GM18907 (cell line): ENCODE measurements around the gene COL6A1.

ENCODE experiments used
- ATAC-seq: cut with Tn5 transposase; IDR thresholded peaks from one replicate; pipeline ENCODE4 v1.9.1; 2021; ENCODE audit warnings: mild to moderate bottlenecking, moderate library complexity; ENCODE audit not compliant: unreplicated experiment

The COL6A1 gene

GRCh38 chr21:46022551-46023525, 41.3 kb downstream of the COL6A1 start:
- no peak for ATAC-seq

- ATAC-seq = no peak
These were observed 42.0 kb downstream of the COL6A1 start for GRCh38 chr21:46023555-46023954.

- no peak for ATAC-seq
These were observed 42.6 kb downstream of the COL6A1 start for GRCh38 chr21:46024141-46024540.

DNA sequence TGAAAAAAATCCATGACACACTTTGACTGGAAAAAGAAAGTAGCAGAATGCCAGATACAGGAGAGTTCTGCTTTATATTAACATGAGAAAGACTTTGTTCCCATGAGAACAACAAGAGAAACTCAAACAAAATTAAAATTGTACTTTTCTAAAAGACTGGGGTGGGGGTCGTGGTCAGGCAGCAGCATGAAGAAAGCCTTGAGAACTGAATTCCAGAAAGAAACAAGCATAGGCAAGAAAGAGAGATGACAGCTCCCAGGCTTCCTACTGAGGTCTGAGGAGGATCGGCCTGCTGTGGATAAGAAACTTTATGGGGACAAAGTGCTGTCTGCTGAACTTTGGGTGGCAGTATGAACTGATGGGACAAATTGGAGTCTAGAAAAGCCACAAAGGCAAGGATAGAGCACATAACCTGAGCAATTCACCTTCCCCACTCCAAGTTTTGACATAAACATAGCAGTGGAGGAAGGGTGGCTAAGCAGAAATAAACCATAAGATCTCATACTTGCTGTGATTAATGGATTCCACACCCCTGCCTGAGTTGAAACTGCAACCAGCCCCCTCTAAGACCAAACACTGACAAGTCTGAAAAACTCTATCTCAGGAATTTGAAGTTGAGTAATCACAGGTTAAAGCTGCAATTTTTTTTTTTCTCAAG, 43.7 kb downstream of the COL6A1 start:
- no peak for ATAC-seq

DNA sequence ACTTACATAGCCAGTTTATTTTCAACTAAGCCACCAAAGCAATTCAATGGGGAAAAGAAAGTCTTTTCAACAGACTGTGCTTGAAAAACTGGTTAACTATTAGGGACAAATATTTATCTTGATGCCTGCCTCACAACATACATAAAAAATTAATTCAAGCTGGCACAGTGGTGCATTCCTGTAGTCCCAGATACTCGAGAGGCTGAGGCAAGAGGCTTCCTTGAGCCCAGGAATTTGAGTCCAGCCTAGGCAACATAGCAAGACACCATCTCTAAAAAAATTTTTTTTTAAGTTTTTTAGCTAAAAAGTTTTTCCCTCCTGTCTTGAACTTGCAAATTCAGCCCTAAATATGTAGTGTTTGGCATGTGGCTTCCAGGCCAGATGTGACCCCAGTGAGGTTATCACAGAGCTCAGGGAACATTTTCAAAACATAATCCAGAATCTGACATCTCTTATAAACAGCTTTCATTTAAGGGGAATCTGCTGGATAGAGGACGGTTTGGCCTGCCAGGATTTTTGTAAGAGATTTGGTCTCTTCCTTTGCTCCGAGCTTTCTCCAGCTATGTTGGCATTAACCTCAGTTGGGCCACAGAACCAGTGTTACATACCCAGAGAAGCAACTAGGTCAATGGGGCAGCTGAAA, 46.4 kb downstream of the COL6A1 start:
- no peak for ATAC-seq

- no peak for ATAC-seq
These were observed 47.1 kb downstream of the COL6A1 start for GRCh38 chr21:46028573-46029091.

DNA sequence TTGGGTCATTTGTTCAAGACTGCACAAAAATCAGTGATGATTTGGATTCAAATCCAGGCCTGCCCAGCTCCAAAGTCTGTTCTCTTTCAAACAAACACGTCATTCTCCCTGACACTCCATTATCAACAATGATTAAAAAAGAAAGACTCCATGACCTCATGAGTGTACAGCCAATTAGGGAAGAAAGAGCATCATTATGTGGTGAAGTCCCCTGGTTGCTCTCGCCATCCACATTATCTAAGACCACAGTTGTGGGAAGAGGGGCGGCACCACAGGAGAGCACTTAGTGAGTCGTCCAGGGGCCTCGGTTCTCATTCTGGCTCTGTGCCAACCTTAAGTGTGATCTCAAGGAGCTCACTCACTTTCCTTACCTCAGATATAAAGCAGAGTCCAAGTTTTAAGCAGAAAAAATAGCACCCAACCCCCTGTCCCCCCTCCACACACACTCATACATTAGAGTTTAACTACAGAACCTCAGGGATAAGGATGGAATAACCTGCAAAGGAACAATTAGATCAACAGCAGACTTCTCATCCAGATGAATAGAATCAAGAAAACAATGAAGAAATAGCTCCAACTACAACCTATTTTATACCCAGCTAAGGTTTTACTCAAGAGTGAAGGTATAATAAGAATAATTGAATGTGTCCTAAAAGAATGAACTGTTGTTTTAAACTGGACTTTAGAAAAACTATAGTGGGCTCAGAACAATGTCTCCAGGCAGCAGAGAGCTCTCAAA, 47.8 kb downstream of the COL6A1 start:
- ATAC-seq = no peak

DNA sequence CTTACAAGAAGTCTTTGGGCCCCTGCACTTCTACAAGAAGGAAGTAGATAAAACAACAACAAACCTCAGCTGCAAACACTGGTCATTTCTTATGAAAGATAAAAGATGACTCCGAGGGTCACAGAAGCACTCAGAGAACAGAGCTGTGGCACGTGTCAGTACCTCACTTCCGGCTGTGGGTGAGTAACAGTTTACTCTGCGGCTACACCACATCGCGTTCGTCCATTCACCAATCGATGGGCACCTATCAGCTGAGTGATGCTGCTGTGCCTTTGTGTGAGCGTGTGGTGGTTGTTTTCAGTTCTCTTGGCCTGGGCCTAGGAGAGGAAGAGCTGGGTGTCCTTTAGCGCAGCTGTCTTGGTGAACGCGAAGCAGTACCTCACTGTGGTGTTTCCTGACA, 49.9 kb downstream of the COL6A1 start:
- ATAC-seq = no peak

- ATAC-seq = no peak
These were observed 50.5 kb downstream of the COL6A1 start for GRCh38 chr21:46032100-46032499.

DNA sequence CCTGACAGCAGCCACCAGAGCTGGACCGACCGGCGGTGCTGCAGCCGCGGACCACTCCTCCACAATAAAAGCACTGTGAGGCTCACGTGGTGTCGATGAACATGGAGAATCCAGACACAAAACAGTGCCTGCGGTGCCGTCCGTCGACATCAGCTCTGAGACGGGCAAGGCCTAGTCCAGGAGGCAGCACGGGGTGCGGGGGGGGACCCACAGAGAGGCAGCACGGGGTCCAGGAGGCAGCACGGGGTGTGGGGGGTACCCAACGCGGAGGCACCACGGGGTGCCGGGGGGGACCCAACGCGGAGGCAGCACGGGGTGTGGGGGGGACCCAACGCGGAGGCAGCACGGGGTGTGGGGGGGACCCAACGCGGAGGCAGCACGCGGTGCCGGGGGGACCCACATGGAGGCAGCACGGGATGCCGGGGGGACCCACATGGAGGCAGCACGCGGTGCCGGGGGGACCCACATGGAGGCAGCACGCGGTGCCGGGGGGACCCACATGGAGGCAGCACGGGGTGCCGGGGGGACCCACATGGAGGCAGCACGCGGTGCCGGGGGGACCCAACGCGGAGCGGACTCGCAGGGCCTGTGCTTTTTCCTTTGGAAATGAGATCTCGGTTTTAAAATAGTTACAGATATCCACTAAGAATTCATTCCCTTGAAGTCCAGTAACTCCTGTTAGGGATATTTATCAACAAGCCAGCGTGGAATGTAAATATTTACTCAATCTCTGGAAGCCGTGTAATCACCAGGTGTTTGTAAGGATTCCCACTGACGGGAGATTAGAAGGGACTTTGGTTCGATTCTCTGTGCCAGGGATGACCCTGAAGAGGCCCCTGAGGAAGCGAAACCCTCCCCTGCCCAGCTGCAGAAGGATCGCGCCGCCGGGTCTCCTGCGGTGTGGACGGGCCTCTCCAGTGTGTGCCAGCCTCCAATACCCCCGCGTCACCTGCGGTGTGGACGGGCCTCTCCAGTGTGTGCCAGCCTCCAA, 52.1 kb downstream of the COL6A1 start:
- no peak for ATAC-seq

DNA sequence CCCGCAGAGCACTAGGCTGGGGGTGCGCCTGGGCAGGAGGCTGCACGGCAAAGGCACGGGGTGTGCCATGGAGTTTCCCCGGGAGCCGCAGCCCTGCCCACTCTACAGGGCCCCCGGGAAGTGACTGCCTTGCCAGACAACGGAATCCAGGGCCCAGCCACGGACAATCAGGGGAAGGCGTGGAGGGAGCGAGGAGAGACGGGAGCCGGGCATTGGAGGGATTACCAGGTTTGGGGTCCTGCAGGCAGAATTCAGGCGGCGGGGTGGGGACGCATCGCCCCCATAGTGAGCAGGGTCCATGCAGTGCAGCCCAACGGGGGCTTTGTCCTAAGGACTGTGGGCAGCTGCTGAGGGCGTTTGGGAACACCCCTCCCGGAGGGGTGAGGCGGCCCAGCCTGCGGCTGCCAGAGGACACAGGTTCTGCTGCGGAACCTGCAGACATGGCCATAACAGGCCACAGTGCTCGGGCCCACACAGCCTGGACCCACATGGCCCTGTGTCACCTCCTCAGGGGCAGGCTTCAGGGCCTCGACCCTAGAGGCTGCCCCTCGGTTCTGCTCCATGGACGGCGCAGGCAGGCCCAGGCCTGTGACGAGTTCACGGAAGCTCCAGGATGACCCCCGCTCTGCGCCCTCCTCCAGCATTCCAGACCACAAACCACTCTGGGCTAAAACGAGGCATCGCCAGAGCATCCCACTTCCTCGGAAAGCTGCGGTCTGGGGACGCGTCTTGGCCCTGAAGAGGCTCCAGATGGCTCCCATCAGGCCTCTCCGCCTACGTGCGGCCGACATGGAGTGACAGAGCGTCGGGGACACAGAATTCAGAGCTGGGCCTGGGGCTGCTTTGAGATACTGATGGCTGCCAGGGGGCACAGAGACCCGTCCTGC, 54.5 kb downstream of the COL6A1 start:
- ATAC-seq = no peak

DNA sequence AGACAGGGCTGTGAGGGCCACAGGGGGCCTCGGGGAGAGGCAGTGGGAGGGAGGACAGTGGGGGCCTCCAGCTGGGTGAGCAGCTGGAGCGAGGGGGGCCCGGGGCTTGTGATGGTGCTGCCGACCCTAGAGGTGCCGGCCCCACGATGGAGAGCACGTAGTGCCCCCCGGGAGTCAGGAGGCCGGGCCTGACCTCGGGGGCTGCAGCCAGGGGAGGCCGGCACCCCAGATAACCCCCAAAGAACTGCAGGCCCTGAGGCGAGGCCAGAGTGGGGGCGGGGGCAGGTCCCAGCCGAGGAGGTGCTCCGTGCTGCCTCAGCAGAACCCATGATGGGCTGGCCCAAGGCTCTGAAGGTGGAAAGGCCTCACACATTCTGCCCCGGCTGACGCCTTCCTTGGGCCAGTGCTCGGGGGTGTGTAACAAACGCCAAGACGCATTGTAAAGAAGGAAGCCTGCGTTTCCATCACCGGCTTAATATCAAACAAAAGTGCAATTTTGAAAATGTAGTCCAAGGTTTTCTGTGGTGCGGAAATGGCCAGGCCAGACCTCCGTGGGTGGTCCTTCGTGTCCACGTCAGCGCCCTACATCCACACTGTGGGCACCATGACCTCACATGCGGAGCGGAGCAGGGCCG, 55.2 kb downstream of the COL6A1 start:
- no peak for ATAC-seq

- no peak for ATAC-seq
These were observed 56.1 kb downstream of the COL6A1 start for GRCh38 chr21:46037331-46038325.

GRCh38 chr21:46038341-46038829, 56.8 kb downstream of the COL6A1 start:
- ATAC-seq = no peak

DNA sequence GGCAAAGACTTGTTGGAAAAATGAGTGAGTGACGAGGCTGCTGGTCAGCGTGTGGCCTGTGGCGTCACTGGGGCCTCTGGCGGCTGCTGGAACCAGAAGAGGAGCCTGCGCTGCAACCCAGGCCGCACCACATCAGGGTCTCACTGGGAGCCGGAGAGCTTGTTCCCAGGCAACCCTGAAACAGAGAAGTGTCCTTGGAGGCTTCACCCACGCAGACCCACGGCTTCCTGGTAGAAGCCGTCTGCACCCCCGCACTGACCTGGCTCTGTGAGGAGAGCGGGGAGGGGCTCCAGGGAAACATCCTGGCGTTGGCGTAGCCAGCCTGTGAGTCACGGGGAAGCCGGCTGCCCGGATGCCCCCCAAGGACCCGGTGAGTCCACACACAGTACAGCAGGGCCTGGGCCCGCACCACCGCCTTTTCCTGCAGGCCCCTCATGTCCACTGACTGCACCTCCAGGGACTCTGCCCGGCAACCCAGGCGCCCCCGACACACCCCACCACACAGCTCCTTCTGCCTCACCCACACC, 57.4 kb downstream of the COL6A1 start:
- no peak for ATAC-seq

DNA sequence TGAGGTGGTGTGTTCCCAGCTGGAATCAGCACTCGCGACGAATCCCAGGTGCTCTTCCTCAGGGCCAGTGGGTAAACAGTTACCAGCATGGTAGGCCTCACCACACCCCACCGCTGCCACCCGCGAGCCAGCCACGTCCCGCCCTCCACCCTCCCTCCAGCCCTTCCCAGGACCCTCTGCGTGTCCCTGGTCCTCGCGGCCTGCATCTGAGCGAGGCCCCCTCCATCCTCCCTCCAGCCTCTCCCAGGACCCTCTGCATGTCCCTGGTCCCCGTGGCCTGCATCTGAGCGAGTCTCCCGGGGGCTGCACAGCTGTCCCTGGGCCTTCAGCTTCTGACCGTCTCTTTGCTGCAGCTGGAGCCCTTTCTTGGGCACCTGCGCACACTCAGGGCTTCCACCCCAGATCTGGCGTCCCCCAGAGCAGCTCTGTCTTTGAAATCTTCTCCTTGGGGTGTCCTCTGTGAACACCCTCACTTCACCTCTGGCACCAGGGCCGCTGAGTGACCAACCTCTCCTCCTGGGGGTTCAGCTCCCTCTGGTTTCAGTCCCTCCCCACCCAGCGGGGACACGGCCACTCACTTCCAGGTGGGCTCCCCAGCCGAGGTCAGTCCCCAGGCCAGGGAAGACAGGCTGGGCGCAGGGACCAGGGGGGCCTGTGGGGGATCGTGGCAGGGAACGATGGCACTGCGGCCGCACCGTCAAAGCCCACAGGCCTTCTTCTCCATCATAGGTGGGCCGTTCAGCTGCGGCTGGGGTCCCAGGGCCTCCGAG, 58.5 kb downstream of the COL6A1 start:
- ATAC-seq = no peak
